ENCODE results near the gene NFKBIE.

The NFKBIE gene

DNA sequence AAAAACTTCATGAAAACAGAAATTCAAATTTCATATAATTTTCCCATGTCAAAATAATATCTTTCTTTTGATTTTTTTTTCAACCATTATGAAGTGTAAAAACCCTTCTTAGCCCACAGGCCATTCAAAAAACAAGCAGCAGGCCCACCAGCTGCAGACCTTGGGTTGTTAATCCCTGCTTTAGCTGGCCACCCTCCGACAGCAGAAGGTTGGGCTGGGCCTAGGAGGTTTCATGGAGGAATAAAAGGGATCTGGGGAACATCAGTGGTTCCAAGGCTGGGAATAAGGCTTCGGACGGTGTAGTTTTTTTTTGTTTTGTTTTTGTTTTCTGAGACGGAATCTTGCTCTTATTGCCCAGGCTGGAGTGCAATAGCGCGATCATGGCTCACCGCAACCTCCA lies 22.0 kb downstream of the NFKBIE start:
- Histone ChIP-seq H3K27ac (ENCODE audit: poor library complexity, severe bottlenecking) (no peak overlapping the region), H3K36me3 (ENCODE audit: low read depth) (peaks cover 13% of the 10 kb centered on the region), H3K27me3 (ENCODE audit: insufficient read depth, poor library complexity, severe bottlenecking) (no peaks in the 10 kb centered on the region), H3K4me1 (ENCODE audit: insufficient read depth, poor library complexity, severe bottlenecking) (peaks cover under 1% of the 10 kb centered on the region), H3K9me3 (ENCODE audit: severe bottlenecking) (no peaks in the 10 kb centered on the region), H3K4me3 (ENCODE audit: severe bottlenecking) (no peak overlapping the region)
- no peak for DNase-seq (ENCODE audit: low spot score)
- no peak for ATAC-seq (ENCODE audit: low read depth)
- TF ChIP-seq, protein P1, sequence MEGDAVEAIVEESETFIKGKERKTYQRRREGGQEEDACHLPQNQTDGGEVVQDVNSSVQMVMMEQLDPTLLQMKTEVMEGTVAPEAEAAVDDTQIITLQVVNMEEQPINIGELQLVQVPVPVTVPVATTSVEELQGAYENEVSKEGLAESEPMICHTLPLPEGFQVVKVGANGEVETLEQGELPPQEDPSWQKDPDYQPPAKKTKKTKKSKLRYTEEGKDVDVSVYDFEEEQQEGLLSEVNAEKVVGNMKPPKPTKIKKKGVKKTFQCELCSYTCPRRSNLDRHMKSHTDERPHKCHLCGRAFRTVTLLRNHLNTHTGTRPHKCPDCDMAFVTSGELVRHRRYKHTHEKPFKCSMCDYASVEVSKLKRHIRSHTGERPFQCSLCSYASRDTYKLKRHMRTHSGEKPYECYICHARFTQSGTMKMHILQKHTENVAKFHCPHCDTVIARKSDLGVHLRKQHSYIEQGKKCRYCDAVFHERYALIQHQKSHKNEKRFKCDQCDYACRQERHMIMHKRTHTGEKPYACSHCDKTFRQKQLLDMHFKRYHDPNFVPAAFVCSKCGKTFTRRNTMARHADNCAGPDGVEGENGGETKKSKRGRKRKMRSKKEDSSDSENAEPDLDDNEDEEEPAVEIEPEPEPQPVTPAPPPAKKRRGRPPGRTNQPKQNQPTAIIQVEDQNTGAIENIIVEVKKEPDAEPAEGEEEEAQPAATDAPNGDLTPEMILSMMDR (IDR thresholded peaks at IDR 0.05; ENCODE audit: poor library complexity, severe bottlenecking), result no peak

DNA sequence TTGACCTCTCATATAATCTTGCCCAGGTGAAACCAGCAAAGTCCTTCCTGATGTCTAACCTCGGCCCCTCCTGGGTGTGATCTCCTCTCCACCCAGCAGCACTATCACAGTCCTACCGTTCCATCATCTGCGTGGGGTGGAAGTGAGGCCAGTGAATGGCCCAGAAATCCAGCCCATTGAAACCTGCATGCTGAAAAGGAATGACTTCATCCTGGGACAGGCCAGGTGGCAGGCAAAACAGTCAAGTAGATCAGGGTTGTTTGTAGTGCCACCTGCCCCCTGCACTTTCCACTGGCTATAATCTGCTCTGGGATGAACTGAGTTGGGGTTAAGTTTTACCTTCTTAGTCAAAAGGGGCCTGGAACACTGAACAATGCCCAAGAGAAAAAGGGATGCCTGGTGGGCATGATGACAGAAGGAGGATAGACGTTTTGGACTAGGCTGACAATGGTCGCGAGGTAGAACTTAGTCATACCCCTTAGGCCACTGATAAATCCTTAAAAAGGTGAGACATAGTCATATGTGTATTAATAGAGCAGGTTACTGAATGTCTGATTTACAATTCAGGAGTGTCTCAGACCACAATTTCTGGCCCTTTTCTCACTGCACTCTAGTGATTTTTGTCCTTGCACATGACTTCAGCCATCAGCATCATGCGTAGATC lies 26.5 kb downstream of the NFKBIE start:
- Histone ChIP-seq H3K4me3 (ENCODE audit: severe bottlenecking) (no peak overlapping the region), H3K9me3 (ENCODE audit: severe bottlenecking) (no peaks in the 10 kb centered on the region), H3K4me1 (ENCODE audit: insufficient read depth, poor library complexity, severe bottlenecking) (peaks cover 7% of the 10 kb centered on the region), H3K27me3 (ENCODE audit: insufficient read depth, poor library complexity, severe bottlenecking) (no peaks in the 10 kb centered on the region), H3K27ac (ENCODE audit: poor library complexity, severe bottlenecking) (peak overlapping the region; percentile 64), H3K36me3 (ENCODE audit: low read depth) (peaks cover 7% of the 10 kb centered on the region; the same call in 1 of the 2 replicates)
- TF ChIP-seq, protein P1 (IDR thresholded peaks at IDR 0.05; ENCODE audit: poor library complexity, severe bottlenecking), result no peak
- no peak for DNase-seq (ENCODE audit: low spot score)
- ATAC-seq (ENCODE audit: low read depth), result no peak

DNA sequence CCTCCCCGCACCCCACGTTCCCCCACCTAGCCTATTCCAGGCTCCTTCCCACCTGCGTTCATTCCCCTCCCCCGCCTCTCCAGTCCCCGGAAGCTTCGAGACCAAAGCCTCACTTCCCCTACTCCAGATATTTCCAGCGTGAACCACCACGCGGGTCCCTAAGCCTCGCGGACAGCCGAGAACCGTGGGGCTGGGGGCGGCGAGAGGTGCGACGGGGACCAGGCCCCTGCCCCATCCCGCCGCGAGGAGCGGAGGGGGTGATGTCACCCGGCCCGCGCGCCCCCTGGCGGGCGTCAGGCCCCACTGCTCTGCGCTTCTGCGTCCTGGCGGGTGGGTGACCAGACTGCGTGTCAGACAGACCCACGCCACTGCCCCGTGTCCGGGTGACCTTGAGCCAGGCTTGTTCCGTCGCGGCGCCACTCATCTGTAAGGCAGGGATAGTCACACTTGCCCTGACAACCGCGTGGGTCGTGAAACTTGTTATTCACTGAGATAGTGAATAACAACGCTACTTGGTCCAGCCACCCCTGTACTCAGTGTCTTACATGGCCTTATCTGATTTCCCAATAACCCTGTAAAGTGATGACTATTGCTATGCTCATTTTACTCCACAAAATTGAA lies 27.4 kb downstream of the NFKBIE start:
- Histone ChIP-seq H3K27ac (ENCODE audit: poor library complexity, severe bottlenecking) (peak overlapping the region; percentile 64), H3K9me3 (ENCODE audit: severe bottlenecking) (no peaks in the 10 kb centered on the region), H3K4me3 (ENCODE audit: severe bottlenecking) (peak overlapping the region; percentile 39), H3K27me3 (ENCODE audit: insufficient read depth, poor library complexity, severe bottlenecking) (no peaks in the 10 kb centered on the region), H3K36me3 (ENCODE audit: low read depth) (peaks cover 7% of the 10 kb centered on the region; the same call in 1 of the 2 replicates), H3K4me1 (ENCODE audit: insufficient read depth, poor library complexity, severe bottlenecking) (peaks cover 7% of the 10 kb centered on the region)
- DNase-seq (ENCODE audit: low spot score) (peak; percentile 73), ATAC-seq (ENCODE audit: low read depth) (peak; percentile 62)
- TF ChIP-seq, protein P1 (IDR thresholded peaks at IDR 0.05; ENCODE audit: poor library complexity, severe bottlenecking), result peak; percentile 96

DNA sequence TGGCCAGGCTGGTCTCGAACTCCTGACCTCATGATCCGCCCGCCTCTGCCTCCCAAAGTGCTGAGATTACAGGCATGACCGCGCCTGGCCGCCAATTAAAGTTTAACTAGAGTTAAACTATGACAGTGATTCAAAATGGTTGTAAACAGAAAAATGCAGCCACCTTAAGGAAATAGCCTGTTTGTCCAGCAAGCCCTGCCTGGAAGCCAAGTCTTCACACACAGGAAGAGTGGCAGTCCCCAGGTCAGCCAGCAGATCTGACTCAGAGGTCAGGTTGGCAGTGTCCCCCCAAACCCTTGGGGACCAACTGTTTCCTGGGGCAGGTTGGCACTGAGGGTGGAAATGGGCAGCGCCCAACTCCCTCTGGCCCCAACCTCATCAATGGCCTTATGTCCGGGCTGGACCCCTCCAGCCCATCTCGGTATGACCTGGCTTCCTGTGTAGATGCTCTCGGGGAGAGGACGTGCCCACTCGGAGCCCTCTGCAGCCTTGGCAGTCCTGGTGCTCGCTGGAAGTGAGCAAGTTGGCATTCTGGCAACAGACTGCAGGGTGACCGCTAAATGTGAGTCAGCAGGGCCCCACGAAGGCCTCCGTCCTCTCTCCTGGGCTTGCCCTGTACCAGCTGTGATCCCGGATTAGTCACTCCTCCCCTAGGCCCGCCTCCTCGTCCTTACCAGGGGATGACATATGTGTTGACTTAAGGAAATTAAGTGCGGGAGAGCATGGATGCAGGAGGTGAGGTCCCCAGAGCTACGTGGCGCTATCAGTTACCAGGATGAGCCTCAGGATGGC lies 28.1 kb downstream of the NFKBIE start:
- DNase-seq (ENCODE audit: low spot score), result peak; percentile 97
- TF ChIP-seq, protein P1 (IDR thresholded peaks at IDR 0.05; ENCODE audit: poor library complexity, severe bottlenecking), result no peak
- no peaks in the 10 kb centered on the region for H3K27me3 ChIP-seq (ENCODE audit: insufficient read depth, poor library complexity, severe bottlenecking)
- no peaks in the 10 kb centered on the region for H3K9me3 ChIP-seq (ENCODE audit: severe bottlenecking)
- ATAC-seq (ENCODE audit: low read depth), result peak; percentile 93
- H3K4me3 ChIP-seq (ENCODE audit: severe bottlenecking), result peak overlapping the region; percentile 39
- peak overlapping the region; percentile 64 for H3K27ac ChIP-seq (ENCODE audit: poor library complexity, severe bottlenecking)
- H3K4me1 ChIP-seq (ENCODE audit: insufficient read depth, poor library complexity, severe bottlenecking), result peaks cover 7% of the 10 kb centered on the region
- peaks cover 11% of the 10 kb centered on the region; the same call in 1 of the 2 replicates for H3K36me3 ChIP-seq (ENCODE audit: low read depth)
